ENCODE results near the gene TMEM101. TPM values are rescaled to one million over a fixed set of nuclear protein-coding genes. Genes with fewer than 3 reads are reported as not detected.

Gene TMEM101
- total and polyA plus RNA-seq, 2 of the 8 experiments (the other 6 are each of a cell fraction or from before 2014, with no cell fraction given): 16.1 to 44.7 TPM

DNA sequence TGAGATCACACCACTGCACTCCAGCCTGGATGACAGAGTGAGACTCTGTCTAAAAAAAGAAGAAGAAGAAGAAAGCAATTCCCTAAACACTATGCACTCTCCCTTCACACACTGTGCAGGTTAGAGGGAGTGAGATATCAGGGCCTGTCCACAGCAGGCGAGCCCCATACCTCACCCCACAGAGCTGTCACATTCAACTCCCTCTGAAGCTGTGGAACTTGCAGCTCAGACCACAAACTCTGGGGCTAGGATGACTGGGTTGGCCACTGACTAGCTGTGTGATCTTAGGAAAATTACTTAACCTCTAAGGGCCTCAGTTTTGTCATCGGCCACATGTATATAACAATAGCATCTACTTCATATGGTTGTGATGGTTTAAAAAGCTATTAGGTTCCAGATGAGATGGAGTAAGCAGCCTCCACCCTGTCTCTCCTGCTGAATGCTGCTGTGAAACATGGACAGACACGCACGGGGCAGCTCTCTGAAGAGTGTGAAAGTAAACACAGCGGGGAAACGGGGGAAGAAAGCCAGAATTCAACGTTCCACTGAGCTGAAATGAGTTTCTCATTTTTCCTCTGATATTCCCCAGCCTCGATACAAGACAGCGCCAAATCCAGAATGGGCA lies 47.4 kb downstream of the TMEM101 start:
- FAIRE-seq (no peak), DNase-seq (ENCODE audit: low read depth in 1 of 2, low spot score in 2 of 2) (no peak)
- Histone ChIP-seq H3K79me1 (ENCODE audit: low read depth, low read length) (no peaks in the 10 kb centered on the region), H4K5ac (ENCODE audit: insufficient read length, low read depth, low read length) (no peak overlapping the region), H3K4me1 (replicated peaks in 1 of 4; ENCODE audit: control insufficient read depth in 3 of 4, insufficient read depth in 4 of 4, low read length in 3 of 4) (no peaks in the 10 kb centered on the region), H2BK20ac (ENCODE audit: low read length) (no peak overlapping the region), H2BK5ac (ENCODE audit: low read depth, low read length) (no peak overlapping the region), H4K20me1 (replicated peaks in 1 of 2; ENCODE audit: control insufficient read depth in 1 of 2, insufficient read depth in 2 of 2, low read length in 2 of 2) (no peaks in the 10 kb centered on the region), H3K4me3 (ENCODE audit: extremely low read depth in 1 of 4, insufficient read depth in 2 of 4, low read depth in 3 of 4, low read length in 4 of 4) (no peak overlapping the region), H4K8ac (ENCODE audit: extremely low read depth, insufficient read depth, low read length) (no peak overlapping the region; the same call in 1 of the 2 replicates), H3K27ac (ENCODE audit: low read depth, low read length) (no peak overlapping the region), H2BK120ac (replicated peaks; ENCODE audit: low read depth, low read length) (no peak overlapping the region), H2BK15ac (ENCODE audit: low read length) (no peak overlapping the region), H2AK5ac (ENCODE audit: low read depth, low read length) (no peak overlapping the region), H3K4ac (replicated peaks; ENCODE audit: insufficient read length, low read depth, low read length) (no peak overlapping the region), H3K14ac (ENCODE audit: insufficient read length) (no peak overlapping the region), H3K27me3 (replicated peaks in 1 of 4; ENCODE audit: control insufficient read depth in 3 of 4, extremely low read depth in 1 of 4, insufficient read depth in 3 of 4, low read length in 3 of 4) (0 out of 7 replicates have a peak, but pooled peaks cover 0 to 2% (median 0%) of the 10 kb centered on the region in 4 experiments), H3K23me2 (ENCODE audit: low read depth, low read length) (no peaks in the 10 kb centered on the region), H3K4me2 (ENCODE audit: insufficient read depth in 1 of 2, low read depth in 2 of 2, low read length in 2 of 2) (no peak overlapping the region), H3K9me3 (ENCODE audit: insufficient read depth in 2 of 2, low read depth in 1 of 2, low read length in 1 of 2) (no peaks in the 10 kb centered on the region), H3K23ac (ENCODE audit: insufficient read length) (no peak overlapping the region), H3K56ac (replicated peaks; ENCODE audit: insufficient read length, low read depth, low read length) (no peak overlapping the region), H3K18ac (ENCODE audit: extremely low read depth, low read length) (no peak overlapping the region), H3K36me3 (ENCODE audit: control insufficient read depth in 2 of 4, insufficient read depth in 4 of 4, low read length in 3 of 4) (no peaks in the 10 kb centered on the region), H2BK12ac (ENCODE audit: low read depth, low read length) (no peak overlapping the region), H4K91ac (replicated peaks; ENCODE audit: insufficient read length, low read length) (no peak overlapping the region), H3K9ac (replicated peaks in 1 of 4; ENCODE audit: extremely low read depth in 1 of 4, low read depth in 3 of 4, low read length in 3 of 4) (no peak overlapping the region), H3K79me2 (ENCODE audit: control insufficient read depth in 1 of 2, insufficient read depth in 2 of 2, low read length in 2 of 2) (no peaks in the 10 kb centered on the region), H2AFZ (ENCODE audit: low read length) (0 out of 2 replicates have a peak overlapping the region, but pooled peaks have one; percentile 34)
- CTCF ChIA-PET (ENCODE audit: partially characterized antibody): interaction anchor here (0.8 to 2.8 kb wide), 10 partner anchors 15 to 87 kb away, joined by 3 to 11 read pairs (median 4); no protein-coding TSS in a partner anchor
- WGBS, 2 experiments (ENCODE audit: extremely low coverage in 1 of 2, insufficient coverage in 1 of 2, insufficient read length in 1 of 2, insufficient replicate concordance in 2 of 2, low coverage in 1 of 2, low lambda C conversion rate in 2 of 2, missing lambda C conversion rate in 1 of 2): 83% methylated on average over 9 of the region's 9 CpGs; no CpG with 5 or more reads in 1 of the 2 experiments
- POLR2A ChIA-PET (ENCODE audit: partially characterized antibody): interaction anchor here (0.7 kb wide), 1 partner anchor 110 kb away, joined by 3 read pairs; no protein-coding TSS in a partner anchor
- no peak for TF ChIP-seq SIN3A (conservative IDR thresholded peaks at IDR 0.05 in 1 of 2, IDR thresholded peaks at IDR 0.05 in 1 of 2; ENCODE audit: low read depth in 1 of 2, low read length in 2 of 2)
- no peak for TF ChIP-seq HDAC6 (IDR thresholded peaks at IDR 0.05; ENCODE audit: low read depth, low read length)
- no peak for TF ChIP-seq SAP30 (IDR thresholded peaks at IDR 0.05; ENCODE audit: insufficient read depth, insufficient replicate concordance, low read length)
- no peak for TF ChIP-seq ASH2L (IDR thresholded peaks at IDR 0.05; ENCODE audit: low read length)
- no peak for TF ChIP-seq PHF8 (conservative IDR thresholded peaks at IDR 0.05; ENCODE audit: low read depth, low read length)
- TF ChIP-seq SIX5 (IDR thresholded peaks at IDR 0.05; ENCODE audit: low read depth, low read length): no peak
- no peak for TF ChIP-seq POU5F1 (IDR thresholded peaks at IDR 0.05; ENCODE audit: low read depth, low read length)
- no peak for TF ChIP-seq RXRA (IDR thresholded peaks at IDR 0.05; ENCODE audit: insufficient read depth, low read depth, low read length)
- no peak for TF ChIP-seq KDM5A (IDR thresholded peaks at IDR 0.05; ENCODE audit: low read length)
- TF ChIP-seq EGR1 (IDR thresholded peaks at IDR 0.05; ENCODE audit: borderline replicate concordance, low read depth, low read length): no peak
- no peak for TF ChIP-seq EZH2 (IDR thresholded peaks at IDR 0.05; ENCODE audit: low read depth, low read length, severe bottlenecking)
- no peak for TF ChIP-seq EP300 (IDR thresholded peaks at IDR 0.05; ENCODE audit: borderline replicate concordance in 1 of 2, low read depth in 2 of 2, low read length in 2 of 2)
- TF ChIP-seq TBP (IDR thresholded peaks at IDR 0.05; ENCODE audit: low read depth, low read length): no peak

Measured in H1 (cell line).